ENCODE data around the gene DRICH1. TPM values are rescaled to one million over a fixed set of nuclear protein-coding genes. Genes with fewer than 3 reads are reported as not detected.
"Not testable (repeated sequence)": the region's sequence is repeated elsewhere in the genome, so short reads cannot be mapped to it uniquely, and the experiment has no call there.

The DRICH1 gene
- total RNA-seq, 4 donors from 2014 or later: 0.48 to 7.8 (median 0.82) TPM; not detected in 1

DNA sequence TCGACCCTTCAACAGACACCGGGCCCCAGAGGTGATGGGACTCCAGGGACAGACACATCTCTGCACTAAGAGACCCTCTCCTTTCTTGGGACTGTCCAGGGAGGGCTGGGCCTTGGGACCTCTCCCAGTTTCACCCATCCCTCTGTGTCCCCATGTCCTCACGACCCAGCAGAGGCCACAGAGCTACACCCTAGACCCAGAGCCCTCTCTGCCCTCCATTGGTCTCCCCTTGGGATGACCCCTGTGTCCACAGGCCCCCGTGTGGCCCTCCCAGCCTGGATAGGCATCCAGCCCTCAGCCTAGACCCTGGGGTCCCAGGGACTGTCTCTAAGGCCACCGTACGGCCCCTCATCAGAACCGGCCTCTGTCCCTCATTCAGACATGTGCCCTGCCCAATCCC is 7.5 kb upstream of the DRICH1 start:
- Histone ChIP-seq H3K27ac (no peak overlapping the region), H3K4me1 (no peaks in the 10 kb centered on the region), H3K27me3 (no peaks in the 10 kb centered on the region), H3K9me3 (no peaks in the 10 kb centered on the region), H3K36me3 (no peaks in the 10 kb centered on the region), H3K4me3 (no peak overlapping the region)
- WGBS, 2 donors (ENCODE audit: low coverage in 1 of 2): 92% methylated on average over 7 of the region's 7 CpGs; no CpG with 5 or more reads in 1 of the 2 donors
- intact Hi-C loops (cut with DNase I; ENCODE audit: low total_unique reads) (no loop called here), in situ Hi-C loops (cut with MboI; ENCODE audit: low pct_ligation_motif_present in 1 of 4, low pct_unique_long_range_greater_than_20kb in 1 of 4, low sequenced_read_pairs in 3 of 4) (no loop called here)
- TF ChIP-seq, protein P1, sequence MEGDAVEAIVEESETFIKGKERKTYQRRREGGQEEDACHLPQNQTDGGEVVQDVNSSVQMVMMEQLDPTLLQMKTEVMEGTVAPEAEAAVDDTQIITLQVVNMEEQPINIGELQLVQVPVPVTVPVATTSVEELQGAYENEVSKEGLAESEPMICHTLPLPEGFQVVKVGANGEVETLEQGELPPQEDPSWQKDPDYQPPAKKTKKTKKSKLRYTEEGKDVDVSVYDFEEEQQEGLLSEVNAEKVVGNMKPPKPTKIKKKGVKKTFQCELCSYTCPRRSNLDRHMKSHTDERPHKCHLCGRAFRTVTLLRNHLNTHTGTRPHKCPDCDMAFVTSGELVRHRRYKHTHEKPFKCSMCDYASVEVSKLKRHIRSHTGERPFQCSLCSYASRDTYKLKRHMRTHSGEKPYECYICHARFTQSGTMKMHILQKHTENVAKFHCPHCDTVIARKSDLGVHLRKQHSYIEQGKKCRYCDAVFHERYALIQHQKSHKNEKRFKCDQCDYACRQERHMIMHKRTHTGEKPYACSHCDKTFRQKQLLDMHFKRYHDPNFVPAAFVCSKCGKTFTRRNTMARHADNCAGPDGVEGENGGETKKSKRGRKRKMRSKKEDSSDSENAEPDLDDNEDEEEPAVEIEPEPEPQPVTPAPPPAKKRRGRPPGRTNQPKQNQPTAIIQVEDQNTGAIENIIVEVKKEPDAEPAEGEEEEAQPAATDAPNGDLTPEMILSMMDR (IDR thresholded peaks at IDR 0.05): no peak
- TF ChIP-seq POLR2AphosphoS5 (IDR thresholded peaks at IDR 0.05) (no peak), POLR2A (IDR thresholded peaks at IDR 0.05) (no peak), EP300 (IDR thresholded peaks at IDR 0.05; ENCODE audit: low read depth) (no peak)
- no peak for DNase-seq

DNA sequence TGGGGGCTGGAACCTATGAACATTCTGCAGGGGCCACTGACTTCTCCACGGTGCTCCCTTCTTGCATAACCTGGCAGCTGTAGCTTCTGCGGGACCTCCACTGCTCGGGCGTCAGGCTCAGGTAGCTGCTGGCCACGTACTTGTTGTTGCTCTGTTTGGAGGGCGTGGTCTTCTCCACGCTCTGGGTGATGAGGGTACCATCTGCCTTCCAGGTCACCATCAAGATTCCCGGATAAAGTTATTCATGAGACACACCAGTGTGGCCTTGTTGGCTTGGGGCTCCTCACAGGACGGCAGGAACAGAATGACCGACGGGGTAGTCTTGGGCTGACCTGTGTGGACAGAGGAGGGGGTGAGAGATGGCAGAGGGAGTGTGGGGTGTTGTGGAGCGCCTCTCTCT is 6.5 kb upstream of the DRICH1 start:
- 97% methylated on average over 12 of the region's 12 CpGs; no CpG with 5 or more reads in 1 of the 2 donors for WGBS, 2 donors (ENCODE audit: low coverage in 1 of 2)
- no peak for DNase-seq
- Histone ChIP-seq H3K36me3 (no peaks in the 10 kb centered on the region), H3K4me1 (no peaks in the 10 kb centered on the region), H3K9me3 (no peaks in the 10 kb centered on the region), H3K27ac (no peak overlapping the region), H3K27me3 (no peaks in the 10 kb centered on the region), H3K4me3 (no peak overlapping the region)
- in situ Hi-C loops (cut with MboI; ENCODE audit: low pct_ligation_motif_present in 1 of 4, low pct_unique_long_range_greater_than_20kb in 1 of 4, low sequenced_read_pairs in 3 of 4) (no loop called here), intact Hi-C loops (cut with DNase I; ENCODE audit: low total_unique reads) (no loop called here)
- TF ChIP-seq EP300 (IDR thresholded peaks at IDR 0.05; ENCODE audit: low read depth) (no peak), POLR2A (IDR thresholded peaks at IDR 0.05) (no peak)

DNA sequence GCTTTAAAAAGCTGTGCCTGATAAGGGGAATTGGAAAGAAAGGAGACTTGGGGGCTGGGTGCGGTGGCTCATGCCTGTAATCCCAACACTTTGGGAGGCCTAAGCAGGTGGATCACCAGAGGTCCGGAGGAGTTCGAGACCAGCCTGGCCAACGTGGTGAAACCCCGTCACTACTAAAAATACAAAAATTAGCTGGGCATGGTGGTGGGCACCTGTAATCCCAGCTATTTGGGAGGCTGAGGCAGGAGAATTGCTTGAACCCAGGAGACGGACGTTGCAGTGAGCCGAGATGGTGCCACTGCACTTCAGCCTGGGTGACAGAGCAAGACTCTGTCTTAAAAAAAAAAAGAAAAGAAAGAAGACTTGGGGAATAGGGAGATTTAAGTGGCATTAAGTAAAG is 3.2 kb upstream of the DRICH1 start:
- H3K9me3 ChIP-seq; H3K36me3 ChIP-seq; intact Hi-C loops (cut with DNase I; ENCODE audit: low total_unique reads); in situ Hi-C loops (cut with MboI; ENCODE audit: low pct_ligation_motif_present in 1 of 4, low pct_unique_long_range_greater_than_20kb in 1 of 4, low sequenced_read_pairs in 3 of 4); H3K4me3 ChIP-seq; H3K4me1 ChIP-seq; H3K27ac ChIP-seq; DNase-seq; H3K27me3 ChIP-seq: not testable (repeated sequence)
- WGBS, 2 donors (ENCODE audit: low coverage in 1 of 2): 91 to 100% methylated on average over 1 to 8 of the region's 8 CpGs

DNA sequence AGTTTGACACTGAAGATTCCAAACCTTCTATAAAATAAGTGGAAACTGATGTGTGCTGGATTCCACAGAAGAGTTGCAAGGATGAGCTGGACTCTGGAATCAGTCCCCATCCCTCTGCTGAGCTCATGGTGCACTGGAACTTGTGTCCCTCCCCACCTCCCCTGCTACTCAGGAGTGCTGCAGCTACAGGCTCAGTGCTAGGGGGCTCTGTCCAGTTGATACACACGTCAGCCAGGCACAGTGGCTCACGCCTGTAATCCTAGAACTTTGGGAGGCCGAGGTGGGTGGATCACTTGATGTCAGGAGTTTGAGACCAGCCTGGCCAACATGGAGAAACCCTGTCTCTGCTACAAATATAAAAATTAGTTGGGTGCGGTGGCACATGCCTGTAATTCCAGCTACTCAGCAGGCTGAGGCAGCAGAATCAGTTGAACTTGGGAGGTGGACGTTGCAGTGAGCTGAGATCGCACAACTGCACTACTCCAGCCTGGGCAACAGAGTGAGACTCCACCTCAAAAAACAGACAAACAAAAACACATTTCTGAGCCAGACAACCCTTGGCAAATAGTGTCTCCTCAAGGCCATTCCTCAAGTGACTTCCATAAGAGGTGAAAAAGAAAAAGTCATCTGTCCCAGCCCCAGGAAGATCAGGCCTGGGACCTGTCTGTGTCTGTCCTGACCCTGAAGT is 3.9 kb downstream of the DRICH1 start:
- H3K4me1 ChIP-seq; in situ Hi-C loops (cut with MboI; ENCODE audit: low pct_ligation_motif_present in 1 of 4, low pct_unique_long_range_greater_than_20kb in 1 of 4, low sequenced_read_pairs in 3 of 4); H3K9me3 ChIP-seq; H3K27ac ChIP-seq; DNase-seq; H3K4me3 ChIP-seq; intact Hi-C loops (cut with DNase I; ENCODE audit: low total_unique reads); H3K36me3 ChIP-seq; H3K27me3 ChIP-seq: not testable (repeated sequence)
- WGBS, 2 donors (ENCODE audit: low coverage in 1 of 2): 70 to 94% methylated on average over 2 to 6 of the region's 6 CpGs

DNA sequence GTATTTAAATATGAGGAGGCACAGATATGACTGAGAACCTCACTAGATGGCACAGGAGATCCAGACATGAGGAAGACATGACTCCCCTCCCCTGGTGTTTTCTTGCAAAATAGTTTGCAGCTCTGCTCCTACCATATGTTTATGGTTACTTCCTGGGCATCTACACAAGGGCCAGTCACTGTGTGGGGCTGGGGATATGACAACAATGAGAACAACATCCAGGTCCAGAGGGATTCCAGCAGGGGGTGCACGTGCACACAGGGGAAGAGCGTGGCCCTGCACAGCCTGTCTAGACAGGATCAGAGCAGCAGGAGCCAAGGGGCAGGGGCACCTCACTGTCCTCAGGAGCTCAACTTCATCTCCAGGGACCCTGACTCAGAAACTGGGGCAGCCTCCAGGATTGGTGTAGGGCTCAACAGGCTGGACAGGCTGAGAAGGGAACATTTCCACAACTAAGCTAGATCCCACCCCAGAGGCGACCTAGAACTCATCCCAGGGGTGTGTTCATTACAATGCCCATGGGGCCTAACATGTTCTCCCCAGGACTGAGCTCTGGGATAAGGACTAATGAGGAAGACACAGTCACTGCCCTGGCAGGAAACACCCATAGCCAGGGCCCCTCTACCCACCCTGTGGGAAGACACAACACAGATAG is 4.6 kb downstream of the DRICH1 start:
- H3K4me1 ChIP-seq; intact Hi-C loops (cut with DNase I; ENCODE audit: low total_unique reads); H3K27me3 ChIP-seq; H3K4me3 ChIP-seq; H3K36me3 ChIP-seq; H3K27ac ChIP-seq; in situ Hi-C loops (cut with MboI; ENCODE audit: low pct_ligation_motif_present in 1 of 4, low pct_unique_long_range_greater_than_20kb in 1 of 4, low sequenced_read_pairs in 3 of 4); H3K9me3 ChIP-seq: not testable (repeated sequence)
- peak; percentile 49 for DNase-seq
- 44% methylated on average over 3 of the region's 3 CpGs; no CpG with 5 or more reads in 1 of the 2 donors for WGBS, 2 donors (ENCODE audit: low coverage in 1 of 2)
- TF ChIP-seq, protein P1 (IDR thresholded peaks at IDR 0.05): peak in 2 of 5 experiments; percentile 26 to 27
